ENCODE data around the gene RAPGEF2.

DNA sequence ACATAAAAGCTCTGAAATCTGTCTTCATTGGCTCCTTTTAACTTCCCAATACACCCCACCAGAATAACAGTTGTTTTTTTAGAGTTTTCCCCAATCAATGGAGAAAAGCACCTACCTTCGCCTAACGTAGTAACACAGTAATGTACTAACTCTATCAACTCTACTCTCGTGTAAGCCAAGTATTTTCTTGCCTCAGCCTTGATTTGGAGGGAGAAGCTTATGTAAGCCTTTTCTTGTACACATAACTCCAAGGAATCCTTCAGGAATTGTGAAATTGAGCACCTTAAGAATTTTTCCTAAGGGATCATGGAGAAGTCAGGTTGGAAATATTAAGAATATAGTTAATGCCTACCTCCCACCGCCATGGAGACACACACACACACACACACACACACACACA, 181.2 kb downstream of the RAPGEF2 start:
- TF ChIP-seq, protein P1, sequence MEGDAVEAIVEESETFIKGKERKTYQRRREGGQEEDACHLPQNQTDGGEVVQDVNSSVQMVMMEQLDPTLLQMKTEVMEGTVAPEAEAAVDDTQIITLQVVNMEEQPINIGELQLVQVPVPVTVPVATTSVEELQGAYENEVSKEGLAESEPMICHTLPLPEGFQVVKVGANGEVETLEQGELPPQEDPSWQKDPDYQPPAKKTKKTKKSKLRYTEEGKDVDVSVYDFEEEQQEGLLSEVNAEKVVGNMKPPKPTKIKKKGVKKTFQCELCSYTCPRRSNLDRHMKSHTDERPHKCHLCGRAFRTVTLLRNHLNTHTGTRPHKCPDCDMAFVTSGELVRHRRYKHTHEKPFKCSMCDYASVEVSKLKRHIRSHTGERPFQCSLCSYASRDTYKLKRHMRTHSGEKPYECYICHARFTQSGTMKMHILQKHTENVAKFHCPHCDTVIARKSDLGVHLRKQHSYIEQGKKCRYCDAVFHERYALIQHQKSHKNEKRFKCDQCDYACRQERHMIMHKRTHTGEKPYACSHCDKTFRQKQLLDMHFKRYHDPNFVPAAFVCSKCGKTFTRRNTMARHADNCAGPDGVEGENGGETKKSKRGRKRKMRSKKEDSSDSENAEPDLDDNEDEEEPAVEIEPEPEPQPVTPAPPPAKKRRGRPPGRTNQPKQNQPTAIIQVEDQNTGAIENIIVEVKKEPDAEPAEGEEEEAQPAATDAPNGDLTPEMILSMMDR (IDR thresholded peaks at IDR 0.05): no peak
- no peak for TF ChIP-seq POLR2A (IDR thresholded peaks at IDR 0.05)
